ENCODE results near the gene CHGA. TPM values are rescaled to one million over a fixed set of nuclear protein-coding genes. Genes with fewer than 3 reads are reported as not detected.

The CHGA gene
- total RNA-seq, 1 experiment from 2014 or later: not detected

- Histone ChIP-seq H3K4me1 (ENCODE audit: control insufficient read depth in 1 of 2, insufficient read depth in 2 of 2, low read length in 2 of 2) (peaks cover 4 to 24% of the 10 kb centered on the region in 2 experiments), H4K20me1 (ENCODE audit: insufficient read depth) (no peaks in the 10 kb centered on the region), H3K36me3 (ENCODE audit: control insufficient read depth in 1 of 2, insufficient read depth in 2 of 2, low read length in 2 of 2) (no peaks in the 10 kb centered on the region), H3K27ac (ENCODE audit: low read depth, low read length) (no peak overlapping the region), H3K9me3 (ENCODE audit: control insufficient read depth in 1 of 2, insufficient read depth in 1 of 2, low read depth in 1 of 2, low read length in 2 of 2) (no peaks in the 10 kb centered on the region), H2AFZ (ENCODE audit: low read depth, low read length, poor library complexity, severe bottlenecking) (peak overlapping the region; percentile 51), H3K4me3 (replicated peaks in 1 of 2; ENCODE audit: low read depth in 1 of 2, low read length in 2 of 2) (no peak overlapping the region), H3K27me3 (ENCODE audit: insufficient read depth, low read length) (peaks cover 11% of the 10 kb centered on the region; the same call in 1 of the 2 replicates), H3K79me2 (ENCODE audit: insufficient read depth, low read length) (no peaks in the 10 kb centered on the region), H3K4me2 (ENCODE audit: low read length) (peak overlapping the region; percentile 47; the same call in 1 of the 2 replicates), H3K9ac (ENCODE audit: low read length) (no peak overlapping the region), H3K9me2 (ENCODE audit: insufficient read depth) (no peaks in the 10 kb centered on the region)
- RAD21 ChIA-PET (ENCODE audit: low non-redundant PET in 1 of 2, low total read pairs in 2 of 2, uncharacterized antibody in 2 of 2, unreplicated experiment in 2 of 2): no interaction called here
- CTCF ChIA-PET: no interaction called here
- DNase-seq (ENCODE audit: low read depth, low spot score) (no peak), ATAC-seq (no peak)
- POLR2A ChIA-PET: no interaction called here
- BruUV-seq (replicated peaks): no TSS peak
- intact Hi-C loops (cut with micrococcal nuclease): no loop called here
- TF ChIP-seq POLR2A (IDR thresholded peaks at IDR 0.05; ENCODE audit: borderline replicate concordance, extremely low read depth, insufficient read depth, insufficient read length) (no peak), ELF1 (IDR thresholded peaks at IDR 0.05; ENCODE audit: borderline replicate concordance, low read depth) (no peak), FOSL1 (IDR thresholded peaks at IDR 0.05; ENCODE audit: low read depth) (no peak), JUND (IDR thresholded peaks at IDR 0.05) (no peak), RAD21 (IDR thresholded peaks at IDR 0.05; ENCODE audit: low read depth) (no peak), POLR2AphosphoS5 (IDR thresholded peaks at IDR 0.05; ENCODE audit: low read depth, low read length) (no peak), ZNF274 (IDR thresholded peaks at IDR 0.05; ENCODE audit: low read depth, low read length) (no peak), SP1 (IDR thresholded peaks at IDR 0.05; ENCODE audit: low read depth) (no peak), SIN3A (IDR thresholded peaks at IDR 0.05; ENCODE audit: low read depth) (no peak)
Measured at GRCh38 chr14:92898566-92899131, 24.3 kb upstream of the CHGA start.

GRCh38 chr14:92900660-92901059 lies 22.3 kb upstream of the CHGA start:
- H3K27ac ChIP-seq (ENCODE audit: low read depth, low read length): no peak overlapping the region
- H3K4me2 ChIP-seq (ENCODE audit: low read length): no peak overlapping the region
- no peak overlapping the region for H3K9ac ChIP-seq (ENCODE audit: low read length)
- no TSS peak for BruUV-seq (replicated peaks)
- H2AFZ ChIP-seq (ENCODE audit: low read depth, low read length, poor library complexity, severe bottlenecking): no peak overlapping the region
- ChIA-PET POLR2A (no interaction called here), CTCF (no interaction called here), RAD21 (ENCODE audit: low non-redundant PET in 1 of 2, low total read pairs in 2 of 2, uncharacterized antibody in 2 of 2, unreplicated experiment in 2 of 2) (no interaction called here)
- peaks cover 4 to 25% of the 10 kb centered on the region in 2 experiments for H3K4me1 ChIP-seq (ENCODE audit: control insufficient read depth in 1 of 2, insufficient read depth in 2 of 2, low read length in 2 of 2)
- peaks cover 11% of the 10 kb centered on the region; the same call in 1 of the 2 replicates for H3K27me3 ChIP-seq (ENCODE audit: insufficient read depth, low read length)
- 0 out of 2 replicates have a peak, but pooled peaks have one; percentile 24 for ATAC-seq
- no peaks in the 10 kb centered on the region for H3K9me2 ChIP-seq (ENCODE audit: insufficient read depth)
- H3K36me3 ChIP-seq (ENCODE audit: control insufficient read depth in 1 of 2, insufficient read depth in 2 of 2, low read length in 2 of 2): no peaks in the 10 kb centered on the region
- H3K4me3 ChIP-seq (replicated peaks in 1 of 2; ENCODE audit: low read depth in 1 of 2, low read length in 2 of 2): no peak overlapping the region
- intact Hi-C loops (cut with micrococcal nuclease): no loop called here
- no peaks in the 10 kb centered on the region for H3K9me3 ChIP-seq (ENCODE audit: control insufficient read depth in 1 of 2, insufficient read depth in 1 of 2, low read depth in 1 of 2, low read length in 2 of 2)
- no peaks in the 10 kb centered on the region for H3K79me2 ChIP-seq (ENCODE audit: insufficient read depth, low read length)
- DNase-seq (ENCODE audit: low read depth, low spot score): no peak
- no peaks in the 10 kb centered on the region for H4K20me1 ChIP-seq (ENCODE audit: insufficient read depth)
- TF ChIP-seq ZFX (IDR thresholded peaks at IDR 0.05): no peak
- no peak for TF ChIP-seq YY1 (IDR thresholded peaks at IDR 0.05; ENCODE audit: extremely low read depth, insufficient replicate concordance, low read depth, low read length)
- TF ChIP-seq FOSL1 (IDR thresholded peaks at IDR 0.05; ENCODE audit: low read depth): no peak
- no peak for TF ChIP-seq EGR1 (IDR thresholded peaks at IDR 0.05; ENCODE audit: low read depth)
- TF ChIP-seq JUND (IDR thresholded peaks at IDR 0.05): no peak
- TF ChIP-seq ZBTB33 (IDR thresholded peaks at IDR 0.05; ENCODE audit: extremely low read depth, insufficient replicate concordance, low read length): no peak
- TF ChIP-seq SRF (IDR thresholded peaks at IDR 0.05; ENCODE audit: low read depth): no peak
- TF ChIP-seq EZH2phosphoT487 (IDR thresholded peaks at IDR 0.05; ENCODE audit: borderline replicate concordance): no peak
- no peak for TF ChIP-seq CEBPB (IDR thresholded peaks at IDR 0.05; ENCODE audit: low read depth)
- TF ChIP-seq POLR2A (IDR thresholded peaks at IDR 0.05; ENCODE audit: borderline replicate concordance, extremely low read depth, insufficient read depth, insufficient read length): no peak
- no peak for TF ChIP-seq ATF3 (IDR thresholded peaks at IDR 0.05)
- TF ChIP-seq RAD21 (IDR thresholded peaks at IDR 0.05; ENCODE audit: low read depth): no peak
- TF ChIP-seq CBX3 (IDR thresholded peaks at IDR 0.05; ENCODE audit: low read depth): no peak
- no peak for TF ChIP-seq ELF1 (IDR thresholded peaks at IDR 0.05; ENCODE audit: borderline replicate concordance, low read depth)

Measured in HCT116 (cell line).